ENCODE measurements around the gene SH3RF2. TPM values are rescaled to one million over a fixed set of nuclear protein-coding genes. Genes with fewer than 3 reads are reported as not detected.

Gene SH3RF2
- total and polyA plus RNA-seq, 9 of the 15 experiments (the other 6 are each of a cell fraction or from before 2014, with no cell fraction given) = 0.05 TPM; not detected in 8

GRCh38 chr5:146043722-146044121, 107.3 kb downstream of the SH3RF2 start (continued):
- TF ChIP-seq ARID3B (CRISPR knock-in tag; IDR thresholded peaks at IDR 0.05; ENCODE audit: borderline replicate concordance) (no peak), ZNF316 (IDR thresholded peaks at IDR 0.05) (peak; percentile 23; the same call in 1 of the 2 replicates), FOS (IDR thresholded peaks at IDR 0.05; ENCODE audit: extremely low read depth, insufficient read length) (no peak), FOXJ2 (tag; IDR thresholded peaks at IDR 0.05) (no peak)

- no peak overlapping the region for H3K4me3 ChIP-seq
- no peaks in the 10 kb centered on the region for H3K79me2 ChIP-seq (ENCODE audit: control insufficient read depth, insufficient read depth, low read length)
- H3K9ac ChIP-seq (ENCODE audit: insufficient read depth in 1 of 2, low read depth in 2 of 2, low read length in 2 of 2) = 0 out of 4 replicates have a peak overlapping the region, but pooled peaks of 1 of the 2 experiments have one; percentile 1
- no peaks in the 10 kb centered on the region for H3K36me3 ChIP-seq (ENCODE audit: control insufficient read depth, insufficient read depth, low read length)
- no peaks in the 10 kb centered on the region for H3K9me3 ChIP-seq (replicated peaks; ENCODE audit: control insufficient read depth, insufficient read depth, low read depth, low read length)
- DNase-seq (ENCODE audit: extremely low read depth in 1 of 4, low spot score in 3 of 4) (no peak), ATAC-seq (no peak), FAIRE-seq (no peak)
- in situ Hi-C loops (cut with MboI) = no loop called here
- POLR2A ChIA-PET = no interaction called here
- peaks cover 5 to 14% of the 10 kb centered on the region in 2 experiments; a peak in 3 of 5 replicates for H3K4me1 ChIP-seq (replicated peaks in 1 of 2; ENCODE audit: control insufficient read depth in 2 of 2, insufficient read depth in 2 of 2, low read length in 2 of 2)
- no peak overlapping the region for H3K27ac ChIP-seq (ENCODE audit: extremely low read depth, low read depth, low read length)
- TF ChIP-seq HDAC3 (IDR thresholded peaks at IDR 0.05; ENCODE audit: borderline replicate concordance, partially characterized antibody) (no peak), HMG20A (CRISPR knock-in tag; conservative IDR thresholded peaks at IDR 0.05) (no peak), ZSCAN29 (IDR thresholded peaks at IDR 0.05) (no peak), PYGO2 (tag; IDR thresholded peaks at IDR 0.05) (no peak), CAMTA2 (CRISPR knock-in tag; conservative IDR thresholded peaks at IDR 0.05) (no peak), PPARD (CRISPR knock-in tag; IDR thresholded peaks at IDR 0.05) (no peak), FOXK1 (CRISPR knock-in tag; IDR thresholded peaks at IDR 0.05; ENCODE audit: borderline replicate concordance) (no peak), CHCHD3 (CRISPR knock-in tag; IDR thresholded peaks at IDR 0.05) (no peak), GATAD2A (IDR thresholded peaks at IDR 0.05) (no peak), ZNF143 (CRISPR knock-in tag; IDR thresholded peaks at IDR 0.05) (no peak), EHMT2 (IDR thresholded peaks at IDR 0.05) (no peak)
- no peak overlapping the region for H3K4me2 ChIP-seq (ENCODE audit: insufficient read depth, low read length)
- 60% methylated on average over 4 of the region's 4 CpGs for WGBS (ENCODE audit: insufficient coverage, low coverage, missing lambda C conversion rate)
- H3K27me3 ChIP-seq (ENCODE audit: control insufficient read depth in 2 of 2, insufficient read depth in 2 of 2, low read length in 2 of 2) = no peaks in the 10 kb centered on the region
- CTCF ChIA-PET (ENCODE audit: low intra/inter-chr PET ratio) = no interaction called here
- 0 out of 2 replicates have a peak overlapping the region, but pooled peaks have one; percentile 18 for H2AFZ ChIP-seq (ENCODE audit: low read depth, low read length)
- no TSS peak for BruUV-seq (replicated peaks)
- H3K9me1 ChIP-seq (ENCODE audit: control insufficient read depth, insufficient read depth, low read length) = no peaks in the 10 kb centered on the region
- intact Hi-C loops (cut with micrococcal nuclease) = loop anchor here (5.0 kb wide), 2 partner anchors 140 to 365 kb away; no protein-coding TSS in a partner anchor
- no peaks in the 10 kb centered on the region for H4K20me1 ChIP-seq (replicated peaks; ENCODE audit: control insufficient read depth, insufficient read depth, low read length)
Measured at GRCh38 chr5:146047396-146047795, 111.0 kb downstream of the SH3RF2 start.

Measured in K562 (cell line).